Bronchial epithelial cell (primary cell): ENCODE results near the gene TMIGD2. TPM values are rescaled to one million over a fixed set of nuclear protein-coding genes. Genes with fewer than 3 reads are reported as not detected.

Source experiments
- DNase-seq: peaks from one replicate; pipeline ENCODE4 v3.0.0-alpha.2; 2010; ENCODE audit warnings: low read depth
- FAIRE-seq: peaks from 2 replicates; lab custom pipeline; 2011; peaks lifted over from hg19 to GRCh38; lab: Jason Lieb, UNC
- H3K27me3 ChIP-seq: 2 replicates; pipeline ENCODE4 v1.5.1; 2011; ENCODE audit warnings: low read length; ENCODE audit not compliant: control insufficient read depth, insufficient read depth
- H3K36me3 ChIP-seq: 2 replicates; pipeline ENCODE4 v1.5.1; 2011; ENCODE audit warnings: low read length; ENCODE audit not compliant: control insufficient read depth, insufficient read depth
- H3K4me3 ChIP-seq: 2 replicates; pipeline ENCODE4 v1.5.1; 2011; ENCODE audit warnings: mild to moderate bottlenecking, low read depth, low read length, control low read depth
- total RNA-seq: library from RNA; depleted of rRNA; stranded (reverse); fragments of >200 nt; gene quantifications from 2 replicates; pipeline ENCODE4 v1.2.1, GENCODE V29; 2014
- TF ChIP-seq, protein P1 (sequence below): IDR thresholded peaks from 2 replicates; pipeline ENCODE4 v1.5.1; 2011; ENCODE audit warnings: mild to moderate bottlenecking, moderate library complexity, low read length, control low read depth, inconsistent platforms; ENCODE audit not compliant: insufficient read depth, severe bottlenecking

The TMIGD2 gene
- total RNA-seq, 1 donor from 2014 or later: not detected

DNA sequence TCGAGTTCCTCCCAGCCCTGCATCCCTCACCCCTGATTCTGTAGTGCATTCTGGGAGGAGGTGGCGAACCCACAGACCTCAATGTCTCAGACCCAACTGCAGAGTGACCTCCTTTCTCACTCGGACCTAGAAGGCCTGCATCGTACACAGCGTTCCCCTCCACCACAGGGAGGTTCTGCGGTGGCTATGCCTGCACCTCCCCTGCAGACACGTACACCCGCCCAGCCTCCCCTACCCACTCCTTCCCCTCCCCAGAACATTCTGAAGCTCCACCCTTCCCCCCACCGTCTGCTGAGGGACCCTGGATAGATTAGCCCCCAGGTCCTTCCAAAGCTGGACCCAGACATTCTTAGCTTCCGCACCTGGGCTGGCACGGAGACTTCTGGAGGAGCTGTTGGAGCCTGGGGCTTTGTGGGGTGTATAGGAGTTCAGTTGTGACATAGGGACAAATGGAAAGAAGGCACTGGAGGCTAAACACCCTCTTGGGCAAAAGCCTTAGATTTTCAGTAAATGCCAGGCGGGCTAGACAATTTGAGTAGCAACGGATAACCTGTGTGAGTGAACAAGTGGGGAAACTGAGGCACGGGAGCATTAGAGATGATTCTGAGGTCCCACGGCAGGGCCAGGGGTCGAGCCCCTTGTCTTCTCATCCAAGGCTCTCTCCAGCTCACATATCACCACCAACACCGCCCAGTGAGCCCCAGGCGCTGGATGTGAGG, 1.8 kb upstream of the TMIGD2 start:
- H3K27me3 ChIP-seq: no peaks in the 10 kb centered on the region
- DNase-seq (no peak), FAIRE-seq (peak; percentile 23)
- no peaks in the 10 kb centered on the region for H3K36me3 ChIP-seq
- H3K4me3 ChIP-seq: no peak overlapping the region
- TF ChIP-seq, protein P1, sequence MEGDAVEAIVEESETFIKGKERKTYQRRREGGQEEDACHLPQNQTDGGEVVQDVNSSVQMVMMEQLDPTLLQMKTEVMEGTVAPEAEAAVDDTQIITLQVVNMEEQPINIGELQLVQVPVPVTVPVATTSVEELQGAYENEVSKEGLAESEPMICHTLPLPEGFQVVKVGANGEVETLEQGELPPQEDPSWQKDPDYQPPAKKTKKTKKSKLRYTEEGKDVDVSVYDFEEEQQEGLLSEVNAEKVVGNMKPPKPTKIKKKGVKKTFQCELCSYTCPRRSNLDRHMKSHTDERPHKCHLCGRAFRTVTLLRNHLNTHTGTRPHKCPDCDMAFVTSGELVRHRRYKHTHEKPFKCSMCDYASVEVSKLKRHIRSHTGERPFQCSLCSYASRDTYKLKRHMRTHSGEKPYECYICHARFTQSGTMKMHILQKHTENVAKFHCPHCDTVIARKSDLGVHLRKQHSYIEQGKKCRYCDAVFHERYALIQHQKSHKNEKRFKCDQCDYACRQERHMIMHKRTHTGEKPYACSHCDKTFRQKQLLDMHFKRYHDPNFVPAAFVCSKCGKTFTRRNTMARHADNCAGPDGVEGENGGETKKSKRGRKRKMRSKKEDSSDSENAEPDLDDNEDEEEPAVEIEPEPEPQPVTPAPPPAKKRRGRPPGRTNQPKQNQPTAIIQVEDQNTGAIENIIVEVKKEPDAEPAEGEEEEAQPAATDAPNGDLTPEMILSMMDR: no peak

DNA sequence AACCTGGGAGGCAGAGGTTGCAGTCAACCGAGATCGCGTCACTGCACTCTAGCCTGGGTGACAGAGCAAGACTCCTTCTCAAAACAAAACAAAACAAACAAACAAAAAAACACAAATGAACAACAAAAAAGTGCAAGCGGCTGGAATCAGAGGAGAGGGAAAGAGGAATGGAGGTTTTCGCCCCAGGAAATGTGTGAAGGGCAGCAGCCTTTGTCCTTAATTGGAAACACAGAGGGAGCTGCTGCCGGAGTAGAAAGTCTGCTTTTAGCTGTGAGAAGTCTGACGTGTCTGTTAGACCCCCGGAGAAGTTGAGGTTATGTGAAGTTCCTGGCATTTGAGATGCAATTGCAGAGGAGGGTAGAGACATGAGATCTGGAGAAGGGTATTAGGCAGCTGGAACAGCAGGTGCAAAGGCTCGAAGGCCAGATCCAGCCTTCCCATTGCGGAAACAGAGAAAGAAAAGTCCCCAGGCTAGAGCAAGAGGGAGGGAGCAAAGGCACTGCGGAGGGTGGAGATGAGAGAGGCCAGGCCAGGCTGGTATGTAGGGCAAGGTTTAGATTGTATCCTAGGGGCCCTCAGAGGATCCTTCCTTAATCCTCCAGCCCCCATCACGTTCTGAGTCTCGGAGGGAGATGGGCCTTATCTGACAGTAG, 473 bp downstream of the TMIGD2 start:
- Histone ChIP-seq H3K27me3 (no peaks in the 10 kb centered on the region), H3K36me3 (no peaks in the 10 kb centered on the region), H3K4me3 (no peak overlapping the region)
- TF ChIP-seq, protein P1: no peak
- DNase-seq: no peak
- FAIRE-seq: no peak

GRCh38 chr19:4300589-4300988, 1.6 kb downstream of the TMIGD2 start:
- no peak overlapping the region for H3K4me3 ChIP-seq
- peaks cover 1% of the 10 kb centered on the region for H3K27me3 ChIP-seq
- DNase-seq (no peak), FAIRE-seq (no peak)
- no peaks in the 10 kb centered on the region for H3K36me3 ChIP-seq
- TF ChIP-seq, protein P1: no peak

GRCh38 chr19:4298810-4299550, 3.2 kb downstream of the TMIGD2 start:
- H3K36me3 ChIP-seq: no peaks in the 10 kb centered on the region
- DNase-seq: no peak
- no peak overlapping the region for H3K4me3 ChIP-seq
- no peak for FAIRE-seq
- TF ChIP-seq, protein P1: no peak
- peaks cover 1% of the 10 kb centered on the region for H3K27me3 ChIP-seq

GRCh38 chr19:4297901-4298809, 4.0 kb downstream of the TMIGD2 start:
- no peak for FAIRE-seq

More at GRCh38 chr19:4297901-4298809, 4.0 kb downstream of the TMIGD2 start:
- Histone ChIP-seq H3K4me3 (no peak overlapping the region), H3K36me3 (no peaks in the 10 kb centered on the region), H3K27me3 (peaks cover 1% of the 10 kb centered on the region)
- TF ChIP-seq, protein P1: no peak
- DNase-seq: no peak
